ENCODE results near the gene ZSWIM6.

ZSWIM6 gene

GRCh38 chr5:61307611-61308010, 24.4 kb upstream of the ZSWIM6 start:
- DNase-seq = no peak

- no peak for DNase-seq
These were observed 23.3 kb upstream of the ZSWIM6 start for GRCh38 chr5:61308712-61309111.

GRCh38 chr5:61309115-61309514, 22.9 kb upstream of the ZSWIM6 start:
- DNase-seq = no peak

- DNase-seq = no peak
These were observed 20.9 kb upstream of the ZSWIM6 start for GRCh38 chr5:61311056-61311610.

GRCh38 chr5:61311836-61312808, 19.9 kb upstream of the ZSWIM6 start:
- no peak for DNase-seq

- no peak for DNase-seq
These were observed 17.9 kb upstream of the ZSWIM6 start for GRCh38 chr5:61313960-61314681.

- no peak for DNase-seq
These were observed 13.7 kb upstream of the ZSWIM6 start for GRCh38 chr5:61318376-61318775.

- peak; percentile 94 for DNase-seq
These were observed 12.5 kb upstream of the ZSWIM6 start for GRCh38 chr5:61319388-61320146.

- DNase-seq = no peak
These were observed 11.2 kb upstream of the ZSWIM6 start for GRCh38 chr5:61320860-61321259.

- DNase-seq = no peak
These were observed 10.4 kb upstream of the ZSWIM6 start for GRCh38 chr5:61321669-61322068.

- no peak for DNase-seq
These were observed 9.0 kb upstream of the ZSWIM6 start for GRCh38 chr5:61322738-61323725.

- no peak for DNase-seq
These were observed 4.0 kb upstream of the ZSWIM6 start for GRCh38 chr5:61327760-61328753.

- no peak for DNase-seq
These were observed 3.1 kb upstream of the ZSWIM6 start for GRCh38 chr5:61328791-61329549.

GRCh38 chr5:61329550-61330128, 2.4 kb upstream of the ZSWIM6 start:
- DNase-seq = peak; percentile 25

GRCh38 chr5:61330341-61330844, 1.7 kb upstream of the ZSWIM6 start:
- peak; percentile 74 for DNase-seq

- peak; percentile 69 for DNase-seq
These were observed 1.1 kb upstream of the ZSWIM6 start for GRCh38 chr5:61330845-61331406.

GRCh38 chr5:61332358-61332749, 296 bp downstream of the ZSWIM6 start:
- peak; percentile 45 for DNase-seq

- DNase-seq = peak; percentile 35
These were observed 828 bp downstream of the ZSWIM6 start for GRCh38 chr5:61332851-61333320.
